PC-9 (cell line): Measurements from ENCODE around the gene ATP1A4. TPM values are rescaled to one million over a fixed set of nuclear protein-coding genes. Genes with fewer than 3 reads are reported as not detected.

ENCODE experiments used
- BruUV-seq: library from RNA; stranded (reverse); fragments of 400-500 nt; replicated peaks from 2 replicates; lab custom pipeline; 2021; lab: Mats Ljungman, UMichigan
- CTCF ChIA-PET: fragments of 300-600 bp; sonication (Branson Sonifier 250); formaldehyde crosslinking; loops from one replicate; lab custom pipeline; 2022; ENCODE audit warnings: antibody characterized with exemption; lab: Charles Lee
- POLR2A ChIA-PET: fragments of 300-600 bp; sonication (Branson Sonifier 250); formaldehyde crosslinking; loops from one replicate; lab custom pipeline; 2022; ENCODE audit warnings: antibody characterized with exemption; ENCODE audit not compliant: unreplicated experiment; lab: Charles Lee
- DNase-seq, 2 experiments: peaks; one replicate each; pipeline versions ENCODE4 v3.0.0 to v3.0.0-alpha.2; 2015 to 2022; ENCODE audit warnings: mixed read lengths in 1 of 2
- H2AFZ ChIP-seq: fragments of 200-600 bp; sonication (generic); 2 replicates; pipeline ENCODE4 v1.8.1; 2017; ENCODE audit warnings: antibody characterized with exemption
- H3F3A ChIP-seq: fragments of 200-600 bp; sonication (generic); 2 replicates; pipeline ENCODE4 v1.8.1; 2017; ENCODE audit warnings: antibody characterized with exemption, mild to moderate bottlenecking, low read depth; ENCODE audit not compliant: insufficient read depth
- H3K27ac ChIP-seq: fragments of 200-600 bp; sonication (generic); 2 replicates; pipeline ENCODE4 v1.6.1; 2016; ENCODE audit warnings: mixed run types
- H3K27me3 ChIP-seq: fragments of 200-600 bp; sonication (generic); 2 replicates; pipeline ENCODE4 v1.6.1; 2016; ENCODE audit warnings: low read depth, mixed run types; ENCODE audit not compliant: insufficient read depth
- H3K36me3 ChIP-seq: fragments of 200-600 bp; sonication (generic); 2 replicates; pipeline ENCODE4 v1.6.1; 2016; ENCODE audit warnings: low read depth, mixed run types
- H3K4me1 ChIP-seq: fragments of 200-600 bp; sonication (generic); replicated peaks from 2 replicates; pipeline ENCODE4 v1.6.1; 2016; ENCODE audit warnings: mixed run types; ENCODE audit not compliant: insufficient read depth
- H3K4me2 ChIP-seq: fragments of 200-600 bp; sonication (generic); 2 replicates; pipeline ENCODE4 v1.6.1; 2017; ENCODE audit warnings: mixed run types
- H3K4me3 ChIP-seq: fragments of 200-600 bp; sonication (generic); 2 replicates; pipeline ENCODE4 v1.6.1; 2016; ENCODE audit warnings: mixed run types
- H3K79me2 ChIP-seq: fragments of 200-600 bp; sonication (generic); 2 replicates; pipeline ENCODE4 v1.6.1; 2017; ENCODE audit warnings: low read depth, mixed run types
- H3K9me2 ChIP-seq: fragments of 200-600 bp; sonication (generic); 2 replicates; pipeline ENCODE4 v1.8.1; 2017; ENCODE audit warnings: mild to moderate bottlenecking; ENCODE audit not compliant: insufficient read depth
- H3K9me3 ChIP-seq: fragments of 200-600 bp; sonication (generic); 2 replicates; pipeline ENCODE4 v1.8.1; 2016; ENCODE audit warnings: low read depth; ENCODE audit not compliant: insufficient read depth
- H4K20me1 ChIP-seq: fragments of 200-600 bp; sonication (generic); 2 replicates; pipeline ENCODE4 v1.8.1; 2017; ENCODE audit not compliant: insufficient read depth
- CTCF ChIP-seq: fragments of 200-600 bp; sonication (generic); conservative IDR thresholded peaks from 2 replicates; pipeline ENCODE4 v1.6.1; 2017; ENCODE audit warnings: mixed run types, antibody characterized with exemption, mild to moderate bottlenecking, moderate library complexity
- EZH2 ChIP-seq: fragments of 200-600 bp; sonication (generic); IDR thresholded peaks from 2 replicates; pipeline ENCODE4 v1.8.0; 2017; ENCODE audit warnings: antibody characterized with exemption, low read depth
- intact Hi-C: fragments of 100-400 bp; cut with micrococcal nuclease; formaldehyde crosslinking; loops from one replicate; pipeline ENCODE4 v1.10.0; 2022; ENCODE audit not compliant: unreplicated experiment
- total RNA-seq: library from RNA; stranded (reverse); gene quantifications from 2 replicates; pipeline ENCODE4 v1.2.3, GENCODE V29; 2021

The ATP1A4 gene
- total RNA-seq, 1 experiment from 2014 or later = not detected

DNA sequence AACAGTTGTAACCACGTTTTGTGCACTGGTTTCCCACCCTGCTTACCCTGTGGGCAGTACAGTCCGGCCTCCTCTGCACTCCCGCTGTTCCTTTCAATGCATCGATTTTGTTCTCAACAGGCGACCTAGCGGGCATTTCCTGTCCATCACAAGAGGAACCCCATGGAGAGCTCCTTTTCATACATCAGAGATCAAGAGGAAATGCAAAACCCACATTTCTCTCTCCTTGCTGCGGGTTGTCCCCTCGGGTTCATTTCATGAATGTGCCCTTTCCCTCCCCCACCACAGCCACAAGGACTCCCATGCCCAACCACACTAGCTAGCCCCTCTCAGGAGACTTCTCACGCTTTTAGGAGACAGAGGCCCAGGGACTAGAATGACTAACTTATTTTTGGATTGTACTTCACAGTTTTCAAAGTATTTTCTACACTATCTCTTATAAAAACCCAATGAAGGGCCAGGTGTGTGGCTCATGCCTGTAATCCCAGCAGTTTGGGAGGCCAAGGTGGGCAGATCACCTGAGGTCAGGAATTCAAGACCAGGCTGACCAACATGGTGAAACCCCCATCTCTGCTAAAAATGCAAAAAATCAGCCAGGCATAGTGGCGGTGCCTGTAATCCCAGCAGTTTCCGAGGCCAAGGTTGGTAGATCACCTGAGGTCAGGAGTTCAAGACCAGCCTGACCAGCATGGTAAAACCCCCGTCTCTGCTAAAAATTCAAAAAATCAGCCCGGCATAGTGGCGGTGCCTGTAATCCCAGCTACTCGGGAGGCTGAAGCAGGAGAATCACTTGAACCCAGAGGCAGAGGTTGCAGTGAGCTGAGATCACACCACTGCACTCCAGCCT is 18.4 kb downstream of the ATP1A4 start:
- Histone ChIP-seq H3K4me2 (no peak overlapping the region), H3K79me2 (no peaks in the 10 kb centered on the region), H4K20me1 (no peaks in the 10 kb centered on the region), H3K4me1 (peaks cover 9% of the 10 kb centered on the region; the same call in 1 of the 2 replicates), H3K9me2 (no peaks in the 10 kb centered on the region), H3K27me3 (peaks cover 9% of the 10 kb centered on the region), H3K36me3 (no peaks in the 10 kb centered on the region), H2AFZ (no peak overlapping the region), H3K9me3 (no peaks in the 10 kb centered on the region), H3K27ac (no peak overlapping the region), H3K4me3 (no peak overlapping the region), H3F3A (peaks cover 3% of the 10 kb centered on the region; the same call in 1 of the 2 replicates)
- TF ChIP-seq CTCF (no peak), EZH2 (no peak)
- intact Hi-C loops = no loop called here
- no TSS peak for BruUV-seq
- no peak for DNase-seq
- ChIA-PET POLR2A (no interaction called here), CTCF (no interaction called here)

- H2AFZ ChIP-seq = no peak overlapping the region
- CTCF ChIA-PET = no interaction called here
- DNase-seq = no peak
Observed at GRCh38 chr1:160171354-160171753, 20.0 kb downstream of the ATP1A4 start.

DNA sequence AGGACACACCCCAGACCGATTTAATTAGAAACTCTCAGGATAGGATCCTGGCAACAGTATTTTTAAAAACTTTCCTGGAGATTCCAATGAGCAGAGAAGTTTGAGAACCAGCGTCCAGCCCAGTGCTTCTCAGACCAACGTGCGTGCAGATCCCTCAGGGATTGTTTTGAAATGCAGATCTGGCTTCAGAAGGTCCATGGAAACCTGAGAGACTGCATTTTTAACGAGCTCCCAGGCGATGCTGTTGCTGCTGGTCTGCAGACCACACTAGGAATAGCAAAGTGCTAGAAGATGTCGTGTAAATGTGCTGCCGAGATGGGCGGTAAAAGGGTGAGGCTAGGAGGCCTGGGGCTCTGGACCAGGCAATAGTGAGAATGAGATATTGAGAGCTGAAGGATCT is 20.6 kb downstream of the ATP1A4 start:
- BruUV-seq = no TSS peak
- intact Hi-C loops = no loop called here

More at GRCh38 chr1:160171354-160171753, 20.0 kb downstream of the ATP1A4 start:
- intact Hi-C loops = no loop called here
- Histone ChIP-seq H3F3A (peaks cover 3% of the 10 kb centered on the region; the same call in 1 of the 2 replicates), H3K36me3 (no peaks in the 10 kb centered on the region), H3K9me3 (no peaks in the 10 kb centered on the region), H3K9me2 (no peaks in the 10 kb centered on the region), H3K27me3 (peaks cover 14% of the 10 kb centered on the region), H4K20me1 (no peaks in the 10 kb centered on the region), H3K79me2 (no peaks in the 10 kb centered on the region), H3K27ac (no peak overlapping the region), H3K4me2 (no peak overlapping the region), H3K4me1 (peaks cover 9% of the 10 kb centered on the region; the same call in 1 of the 2 replicates), H3K4me3 (no peak overlapping the region)
- no peak for TF ChIP-seq EZH2
- no peak for TF ChIP-seq CTCF
- POLR2A ChIA-PET = no interaction called here
- no TSS peak for BruUV-seq

More for the DNA sequence above, 20.6 kb downstream of the ATP1A4 start:
- no peak overlapping the region for H3K4me2 ChIP-seq
- peaks cover 14% of the 10 kb centered on the region for H3K27me3 ChIP-seq
- no peak overlapping the region for H3K4me3 ChIP-seq
- no peaks in the 10 kb centered on the region for H3K36me3 ChIP-seq
- peaks cover 3% of the 10 kb centered on the region; the same call in 1 of the 2 replicates for H3F3A ChIP-seq
- ChIA-PET CTCF (no interaction called here), POLR2A (no interaction called here)
- no peaks in the 10 kb centered on the region for H3K9me2 ChIP-seq
- TF ChIP-seq CTCF = no peak
- no peak overlapping the region for H2AFZ ChIP-seq
- H3K27ac ChIP-seq = no peak overlapping the region
- no peaks in the 10 kb centered on the region for H4K20me1 ChIP-seq
- H3K9me3 ChIP-seq = no peaks in the 10 kb centered on the region
- H3K79me2 ChIP-seq = no peaks in the 10 kb centered on the region
- H3K4me1 ChIP-seq = peaks cover 6% of the 10 kb centered on the region; the same call in 1 of the 2 replicates
- DNase-seq = no peak
